Left colon (tissue), 2 donors: Measurements from ENCODE around the gene RNF123. TPM values are rescaled to one million over a fixed set of nuclear protein-coding genes. Genes with fewer than 3 reads are reported as not detected.

Experiments
- ATAC-seq: fragments of 200-7000 bp; cut with Tn5 transposase; one replicate; pipeline ENCODE4 v1.9.1; 2020; ENCODE audit warnings: mild to moderate bottlenecking, moderate library complexity
- DNase-seq, 2 donors: peaks; one replicate each; pipeline ENCODE4 v3.0.0-alpha.2; 2020
- intact Hi-C, 2 donors: fragments of 100-400 bp; cut with DNase I in 1 of 2; cut with micrococcal nuclease in 1 of 2; formaldehyde crosslinking; loops; one replicate each; pipeline versions ENCODE4 v1.11.2 to v1.14.0; 2022; cut with DNase I, micrococcal nuclease
- total RNA-seq, 2 donors: library from RNA; stranded (reverse); fragmentation: NEBNext Ultra II Directional; extraction: Animal tissue kit (Norgen Biotek cat#: 25700); gene quantifications; one replicate each; pipeline ENCODE4 v1.2.1, GENCODE V29; 2021
- donor health status: DM: no; HTN: no; CAD: no.
- donor health status: DM: yes; HTN: yes; CAD: no.

RNF123 gene
- total RNA-seq, 2 donors from 2014 or later = 40.3 to 44.0 TPM

DNA sequence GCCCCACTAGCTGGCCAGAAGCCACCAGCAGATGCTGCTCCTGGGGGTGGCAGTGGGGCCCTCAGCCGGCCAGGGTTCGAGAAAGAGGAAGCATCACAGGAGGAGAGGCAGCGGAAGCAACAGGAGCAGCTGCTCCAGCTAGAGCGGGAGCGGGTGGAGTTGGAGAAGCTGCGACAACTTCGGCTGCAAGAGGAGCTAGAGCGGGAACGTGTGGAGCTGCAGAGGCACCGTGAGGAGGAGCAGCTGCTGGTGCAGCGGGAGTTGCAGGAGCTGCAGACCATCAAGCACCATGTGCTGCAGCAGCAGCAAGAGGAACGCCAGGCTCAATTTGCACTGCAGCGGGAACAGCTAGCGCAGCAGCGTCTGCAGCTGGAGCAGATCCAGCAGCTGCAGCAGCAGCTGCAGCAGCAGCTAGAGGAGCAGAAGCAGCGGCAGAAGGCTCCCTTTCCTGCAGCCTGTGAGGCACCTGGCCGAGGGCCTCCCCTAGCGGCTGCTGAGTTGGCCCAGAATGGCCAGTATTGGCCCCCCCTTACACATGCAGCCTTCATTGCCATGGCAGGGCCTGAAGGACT lies 32.7 kb upstream of the RNF123 start:
- ATAC-seq = no peak
- intact Hi-C loops = no loop called here
- DNase-seq = no peak

- intact Hi-C loops = no loop called here
- DNase-seq (no peak), ATAC-seq (no peak)
These were observed 32.0 kb upstream of the RNF123 start for GRCh38 chr3:49657208-49657915.

GRCh38 chr3:49658711-49659110 lies 30.6 kb upstream of the RNF123 start:
- ATAC-seq (no peak), DNase-seq (no peak)
- intact Hi-C loops = no loop called here

DNA sequence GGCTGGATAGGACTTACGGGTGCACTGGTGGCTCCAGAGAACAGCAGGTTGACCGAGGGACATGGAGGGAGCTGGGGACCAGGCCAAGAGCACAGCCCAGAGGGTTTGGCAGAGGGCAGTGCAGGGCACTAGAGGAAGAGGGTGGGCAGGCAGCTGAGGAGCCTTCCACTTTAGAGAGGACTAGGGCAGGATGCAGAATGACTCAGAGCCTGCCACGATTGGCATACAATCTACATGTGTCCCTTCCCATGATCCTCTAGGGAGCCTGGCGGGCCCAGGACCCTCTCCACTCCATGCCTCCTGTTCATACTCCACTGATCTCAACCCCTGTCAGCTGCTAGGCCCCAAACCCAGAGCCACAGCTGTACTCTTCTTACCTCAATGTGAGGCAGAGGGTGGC lies 29.6 kb upstream of the RNF123 start:
- intact Hi-C loops = no loop called here
- DNase-seq (no peak), ATAC-seq (no peak)

DNA sequence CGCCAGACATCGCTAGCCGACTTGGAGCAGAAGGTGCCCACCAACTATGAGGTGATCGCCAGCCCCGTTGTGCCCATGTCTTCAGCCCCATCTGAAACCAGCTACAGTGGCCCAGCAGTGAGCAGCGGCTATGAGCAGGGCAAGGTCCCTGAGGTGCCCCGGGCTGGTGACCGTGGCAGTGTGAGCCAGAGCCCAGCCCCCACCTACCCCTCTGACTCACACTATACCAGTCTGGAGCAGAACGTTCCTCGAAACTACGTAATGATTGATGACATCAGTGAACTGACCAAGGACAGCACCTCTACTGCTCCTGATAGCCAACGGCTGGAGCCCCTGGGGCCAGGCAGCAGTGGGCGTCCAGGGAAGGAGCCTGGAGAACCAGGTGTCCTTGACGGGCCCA lies 28.1 kb upstream of the RNF123 start:
- no peak for ATAC-seq
- intact Hi-C loops = no loop called here
- DNase-seq = no peak

DNA sequence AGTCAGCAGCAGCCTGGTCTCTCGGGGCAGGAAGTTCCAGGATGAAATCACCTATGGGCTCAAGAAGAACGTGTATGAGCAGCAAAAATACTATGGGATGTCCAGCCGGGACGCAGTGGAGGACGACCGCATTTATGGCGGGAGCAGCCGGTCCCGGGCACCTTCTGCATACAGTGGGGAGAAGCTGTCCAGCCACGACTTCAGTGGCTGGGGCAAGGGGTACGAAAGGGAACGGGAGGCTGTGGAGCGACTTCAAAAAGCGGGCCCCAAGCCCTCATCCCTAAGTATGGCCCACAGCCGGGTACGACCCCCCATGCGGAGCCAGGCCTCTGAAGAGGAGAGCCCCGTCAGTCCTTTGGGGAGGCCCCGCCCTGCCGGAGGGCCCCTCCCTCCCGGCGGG lies 27.3 kb upstream of the RNF123 start:
- no peak for DNase-seq
- intact Hi-C loops = no loop called here
- no peak for ATAC-seq

GRCh38 chr3:49662720-49663413 lies 26.5 kb upstream of the RNF123 start:
- intact Hi-C loops = no loop called here
- DNase-seq (no peak), ATAC-seq (no peak)

GRCh38 chr3:49663831-49664230 lies 25.5 kb upstream of the RNF123 start:
- DNase-seq = no peak
- intact Hi-C loops = no loop called here
- no peak for ATAC-seq

GRCh38 chr3:49664300-49664699 lies 25.1 kb upstream of the RNF123 start:
- DNase-seq = no peak
- ATAC-seq = no peak
- intact Hi-C loops = no loop called here

DNA sequence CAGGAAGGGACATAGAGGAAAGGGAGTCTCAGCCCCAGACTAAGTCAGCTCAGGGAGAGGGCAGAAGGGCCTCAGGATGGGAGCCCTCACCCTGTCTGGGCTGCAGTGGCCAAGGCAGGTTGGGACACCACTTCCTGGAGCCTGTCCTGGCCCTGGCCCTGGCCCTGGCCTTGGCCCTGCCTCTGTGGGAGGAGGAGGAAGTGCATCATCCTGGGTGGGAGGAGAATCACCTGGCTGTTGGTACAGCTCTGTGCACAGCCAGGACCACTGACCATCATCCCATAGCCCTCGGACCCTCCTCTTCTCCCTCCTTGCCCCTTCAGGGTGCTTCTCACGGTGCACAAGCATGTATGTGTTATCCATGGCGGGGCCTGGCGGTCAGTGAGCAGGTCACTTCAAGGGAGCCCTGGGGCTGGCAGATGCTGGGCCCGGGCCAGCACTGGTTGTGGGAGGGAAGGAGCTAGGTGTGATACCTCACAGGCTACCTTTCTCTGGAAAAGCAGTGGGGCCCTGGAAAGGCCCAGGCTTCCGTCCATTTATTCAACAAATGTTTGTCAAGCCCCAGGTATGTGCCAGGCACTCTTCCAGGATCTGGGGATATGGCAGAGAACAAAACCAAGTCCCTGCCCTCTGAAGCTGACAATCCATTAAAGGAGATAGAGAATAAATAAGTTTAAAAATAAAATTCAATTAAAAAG lies 23.4 kb upstream of the RNF123 start:
- DNase-seq (no peak), ATAC-seq (peak; percentile 56)

GRCh38 chr3:49666592-49666991 lies 22.8 kb upstream of the RNF123 start:
- DNase-seq = no peak
- intact Hi-C loops = no loop called here
- no peak for ATAC-seq

More for the DNA sequence above, 23.4 kb upstream of the RNF123 start:
- intact Hi-C loops = no loop called here

GRCh38 chr3:49667701-49668413 lies 21.5 kb upstream of the RNF123 start:
- ATAC-seq (no peak), DNase-seq (no peak)
- intact Hi-C loops = no loop called here

DNA sequence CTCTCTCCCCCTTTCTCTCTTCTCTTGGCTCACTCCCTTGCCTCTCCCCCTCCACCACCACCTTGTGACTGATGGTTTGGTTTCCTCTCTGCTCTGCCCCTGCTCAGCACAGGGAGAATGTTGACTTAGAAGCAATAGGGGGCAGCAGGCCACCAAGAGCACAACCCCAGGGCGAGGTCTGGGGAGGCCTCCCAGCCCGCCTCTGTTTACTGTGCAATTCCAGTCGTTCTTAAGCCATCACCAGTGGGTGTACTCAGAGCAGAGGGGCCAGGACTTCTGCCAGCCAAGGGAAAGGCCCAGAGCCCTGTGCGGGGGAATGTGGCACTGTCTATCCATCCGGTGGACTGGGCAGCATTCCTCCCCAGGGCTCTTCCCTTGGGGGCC lies 21.0 kb upstream of the RNF123 start:
- DNase-seq (no peak), ATAC-seq (no peak)
- intact Hi-C loops = no loop called here

DNA sequence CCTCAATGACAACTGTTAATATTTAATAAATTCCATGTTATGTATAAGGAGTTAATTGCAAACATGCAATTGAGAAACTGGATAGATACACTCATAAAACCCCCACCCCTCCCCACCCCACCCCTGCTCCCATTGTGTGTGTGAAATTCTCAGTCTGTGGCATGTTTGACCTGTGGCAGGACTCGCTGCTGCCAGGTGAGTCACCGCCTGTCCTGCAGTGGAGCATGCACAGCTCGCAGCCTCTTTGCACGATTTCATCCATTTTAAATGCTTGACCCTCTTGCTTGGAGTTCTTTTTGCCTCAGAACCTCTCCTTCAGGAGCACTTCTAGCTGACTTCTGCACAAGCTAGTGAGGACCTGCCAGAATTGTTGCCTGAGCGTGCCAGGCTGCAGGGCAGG lies 20.5 kb upstream of the RNF123 start:
- intact Hi-C loops = no loop called here
- DNase-seq (no peak), ATAC-seq (no peak)

DNA sequence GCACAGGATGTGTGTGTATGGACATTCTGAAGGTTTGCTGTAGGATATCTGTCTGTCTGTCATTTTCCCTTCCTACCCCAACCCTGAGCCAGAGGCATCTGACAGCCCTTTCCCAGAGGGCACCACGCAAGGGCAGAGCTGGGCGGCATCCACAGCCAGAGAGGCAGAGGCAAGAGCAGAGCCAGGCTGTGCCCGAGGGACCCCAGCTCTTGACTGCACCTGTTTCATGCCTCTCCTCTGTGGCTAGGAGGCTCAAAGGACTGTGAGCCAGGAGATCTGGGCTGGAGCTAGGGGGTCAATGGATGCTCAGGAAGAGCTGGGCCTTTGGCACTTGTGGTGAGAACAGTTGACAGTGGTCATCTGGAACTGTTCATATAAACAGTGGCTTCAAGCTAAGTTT lies 20.0 kb upstream of the RNF123 start:
- ATAC-seq = no peak
- intact Hi-C loops = no loop called here
- DNase-seq = no peak

GRCh38 chr3:49670940-49671290 lies 18.4 kb upstream of the RNF123 start:
- no peak for ATAC-seq
- intact Hi-C loops = loop anchor here (5.0 to 10.0 kb wide), 2 partner anchors 134 to 136 kb away; no protein-coding TSS in a partner anchor
- DNase-seq = no peak

GRCh38 chr3:49671291-49672288 lies 17.8 kb upstream of the RNF123 start:
- intact Hi-C loops = loop anchor here (5.0 to 10.0 kb wide), 2 partner anchors 134 to 137 kb away; no protein-coding TSS in a partner anchor
- ATAC-seq (peak; percentile 19), DNase-seq (peak; percentile 64 to 72)
